GM10266 (cell line): ENCODE results near the gene NUP93.

Experiments
- DNase-seq: peaks from one replicate; pipeline ENCODE4 v3.0.0; 2012; ENCODE audit errors: extremely low spot score
- CTCF ChIP-seq: IDR thresholded peaks from 2 replicates; pipeline ENCODE4 v1.5.1; 2012; ENCODE audit warnings: mild to moderate bottlenecking, low read depth; ENCODE audit not compliant: control insufficient read depth, insufficient read depth; ENCODE audit errors: missing control alignments

The NUP93 gene

GRCh38 chr16:56817056-56817455 lies 87.1 kb downstream of the NUP93 start:
- DNase-seq = no peak
- TF ChIP-seq CTCF = no peak

GRCh38 chr16:56817938-56818337 lies 88.0 kb downstream of the NUP93 start:
- TF ChIP-seq CTCF = no peak
- no peak for DNase-seq

GRCh38 chr16:56823081-56823733 lies 93.3 kb downstream of the NUP93 start:
- DNase-seq = no peak
- no peak for TF ChIP-seq CTCF

- no peak for TF ChIP-seq CTCF
- no peak for DNase-seq
Measured at GRCh38 chr16:56824331-56824730, 94.4 kb downstream of the NUP93 start.

- DNase-seq = no peak
- TF ChIP-seq CTCF = no peak
Measured at GRCh38 chr16:56824804-56825203, 94.9 kb downstream of the NUP93 start.

- no peak for DNase-seq
- no peak for TF ChIP-seq CTCF
Measured at GRCh38 chr16:56825826-56826225, 95.9 kb downstream of the NUP93 start.

- no peak for TF ChIP-seq CTCF
- no peak for DNase-seq
Measured at GRCh38 chr16:56828647-56829046, 98.7 kb downstream of the NUP93 start.
